HEK293 (cell line): ENCODE measurements around the gene GAS5.

Experiments
- CTCF ChIP-seq: fragments of 450-650 bp; formaldehyde crosslinking; IDR thresholded peaks from 2 replicates; pipeline ENCODE4 v1.5.1; 2016; ENCODE audit warnings: missing biosample characterization, missing genetic modification characterization
- ZNF112 ChIP-seq: fragments of 450-650 bp; formaldehyde crosslinking; IDR thresholded peaks from 2 replicates; pipeline ENCODE4 v1.5.0; 2017; ENCODE audit warnings: missing biosample characterization, missing genetic modification characterization
- ZNF416 ChIP-seq: fragments of 450-650 bp; formaldehyde crosslinking; IDR thresholded peaks from 2 replicates; pipeline ENCODE4 v1.5.1; 2016; ENCODE audit warnings: missing biosample characterization, missing genetic modification characterization
- ZNF626 ChIP-seq: fragments of 450-650 bp; sonication (Bioruptor Pico); formaldehyde crosslinking; IDR thresholded peaks from 2 replicates; pipeline ENCODE4 v1.5.1; 2018; ENCODE audit warnings: missing biosample characterization, missing genetic modification characterization, inconsistent platforms
- ZNF830 ChIP-seq: fragments of 450-650 bp; IDR thresholded peaks from 2 replicates; pipeline ENCODE4 v1.5.0; 2018; ENCODE audit warnings: missing biosample characterization, missing genetic modification characterization, low read depth, mild to moderate bottlenecking, moderate library complexity
- ZSCAN23 ChIP-seq: fragments of 450-650 bp; formaldehyde crosslinking; IDR thresholded peaks from 2 replicates; pipeline ENCODE4 v1.5.1; 2016; ENCODE audit warnings: missing biosample characterization, missing genetic modification characterization
- TF ChIP-seq, protein P1 (sequence below): fragments of 450-650 bp; formaldehyde crosslinking; conservative IDR thresholded peaks from 2 replicates; pipeline ENCODE4 v1.5.1; 2016; ENCODE audit warnings: low read depth, missing biosample characterization, missing genetic modification characterization

GRCh38 chr1:173884701-173885100 is 16.9 kb upstream of the GAS5 start:
- TF ChIP-seq ZNF626, result no peak
- TF ChIP-seq, protein P1, sequence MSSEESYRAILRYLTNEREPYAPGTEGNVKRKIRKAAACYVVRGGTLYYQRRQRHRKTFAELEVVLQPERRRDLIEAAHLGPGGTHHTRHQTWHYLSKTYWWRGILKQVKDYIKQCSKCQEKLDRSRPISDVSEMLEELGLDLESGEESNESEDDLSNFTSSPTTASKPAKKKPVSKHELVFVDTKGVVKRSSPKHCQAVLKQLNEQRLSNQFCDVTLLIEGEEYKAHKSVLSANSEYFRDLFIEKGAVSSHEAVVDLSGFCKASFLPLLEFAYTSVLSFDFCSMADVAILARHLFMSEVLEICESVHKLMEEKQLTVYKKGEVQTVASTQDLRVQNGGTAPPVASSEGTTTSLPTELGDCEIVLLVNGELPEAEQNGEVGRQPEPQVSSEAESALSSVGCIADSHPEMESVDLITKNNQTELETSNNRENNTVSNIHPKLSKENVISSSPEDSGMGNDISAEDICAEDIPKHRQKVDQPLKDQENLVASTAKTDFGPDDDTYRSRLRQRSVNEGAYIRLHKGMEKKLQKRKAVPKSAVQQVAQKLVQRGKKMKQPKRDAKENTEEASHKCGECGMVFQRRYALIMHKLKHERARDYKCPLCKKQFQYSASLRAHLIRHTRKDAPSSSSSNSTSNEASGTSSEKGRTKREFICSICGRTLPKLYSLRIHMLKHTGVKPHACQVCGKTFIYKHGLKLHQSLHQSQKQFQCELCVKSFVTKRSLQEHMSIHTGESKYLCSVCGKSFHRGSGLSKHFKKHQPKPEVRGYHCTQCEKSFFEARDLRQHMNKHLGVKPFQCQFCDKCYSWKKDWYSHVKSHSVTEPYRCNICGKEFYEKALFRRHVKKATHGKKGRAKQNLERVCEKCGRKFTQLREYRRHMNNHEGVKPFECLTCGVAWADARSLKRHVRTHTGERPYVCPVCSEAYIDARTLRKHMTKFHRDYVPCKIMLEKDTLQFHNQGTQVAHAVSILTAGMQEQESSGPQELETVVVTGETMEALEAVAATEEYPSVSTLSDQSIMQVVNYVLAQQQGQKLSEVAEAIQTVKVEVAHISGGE (tag by site-specific recombination), result no peak
- no peak for TF ChIP-seq CTCF (tag by site-specific recombination)
- no peak for TF ChIP-seq ZNF416 (tag by site-specific recombination)
- TF ChIP-seq ZSCAN23 (tag by site-specific recombination), result no peak
- TF ChIP-seq ZNF830 (tag by site-specific recombination), result no peak
- no peak for TF ChIP-seq ZNF112
